A549 (cell line): ENCODE data around the gene BSPH1.

Experiments
- CEBPB ChIP-seq, 2 experiments: fragments of >200 bp in 1 of 2; sonication (Bioruptor Twin) in 1 of 2; formaldehyde crosslinking in 1 of 2; IDR thresholded peaks; 2 replicates each; pipeline ENCODE4 v1.6.1; 2012 to 2016
- CHD2 ChIP-seq: fragments of 150-350 bp; IDR thresholded peaks from 2 replicates; pipeline ENCODE4 v1.6.1; 2014; ENCODE audit warnings: low read length; ENCODE audit not compliant: partially characterized antibody
- CTCF ChIP-seq: fragments of >200 bp; sonication (Bioruptor Twin); formaldehyde crosslinking; IDR thresholded peaks from 3 replicates; pipeline ENCODE4 v1.5.1; 2016
- EP300 ChIP-seq, 2 experiments: fragments of >200 bp; sonication (Bioruptor Twin); formaldehyde crosslinking; IDR thresholded peaks; 2 replicates in 1 of 2; 3 replicates in 1 of 2; pipeline ENCODE4 v1.6.1; 2016 to 2017
- MAX ChIP-seq: IDR thresholded peaks from 2 replicates; pipeline ENCODE4 v1.6.1; 2012
- POLR2A ChIP-seq: IDR thresholded peaks from 2 replicates; pipeline ENCODE4 v1.6.1; 2012; ENCODE audit warnings: mild to moderate bottlenecking, low read length
- RAD21 ChIP-seq, 2 experiments: fragments of >200 bp in 1 of 2; sonication (Bioruptor Twin) in 1 of 2; formaldehyde crosslinking in 1 of 2; IDR thresholded peaks in 1 of 2; conservative IDR thresholded peaks in 1 of 2; 2 replicates in 1 of 2; 3 replicates in 1 of 2; pipeline ENCODE4 v1.6.1; 2012 to 2018; ENCODE audit warnings: inconsistent platforms in 1 of 2
- REST ChIP-seq: fragments of 200-600 bp; sonication (generic); IDR thresholded peaks from 2 replicates; pipeline ENCODE4 v1.6.1; 2016; ENCODE audit warnings: antibody characterized with exemption, mild to moderate bottlenecking, moderate library complexity
- ZC3H11A ChIP-seq: fragments of 450-650 bp; IDR thresholded peaks from 2 replicates; pipeline ENCODE4 v1.6.1; 2014; ENCODE audit warnings: antibody characterized with exemption, mild to moderate bottlenecking

- no peak for TF ChIP-seq RAD21 (conservative IDR thresholded peaks at IDR 0.05 in 1 of 2, IDR thresholded peaks at IDR 0.05 in 1 of 2)
- TF ChIP-seq CTCF = no peak
- TF ChIP-seq ZC3H11A = no peak
- no peak for TF ChIP-seq REST
- TF ChIP-seq POLR2A = no peak
- no peak for TF ChIP-seq MAX
- TF ChIP-seq EP300 (IDR thresholded peaks at IDR 0.05) = no peak
- no peak for TF ChIP-seq CHD2
- TF ChIP-seq CEBPB (IDR thresholded peaks at IDR 0.05) = no peak
Measured at GRCh38 chr19:48033604-48034003, 41.6 kb upstream of the BSPH1 start.
